BJ (cell line): ENCODE measurements around the gene ATP5F1D. TPM values are rescaled to one million over a fixed set of nuclear protein-coding genes. Genes with fewer than 3 reads are reported as not detected.

Source experiments
- CTCF ChIA-PET: fragments of 350-600 bp; formaldehyde crosslinking; extraction: SDS; loops from one replicate; lab custom pipeline; 2021; ENCODE audit warnings: antibody characterized with exemption, inconsistent platforms; lab: Yijun Ruan, JAX
- POLR2A ChIA-PET: fragments of 300-600 bp; sonication (Branson Sonifier 250); formaldehyde crosslinking; extraction: SDS; loops from one replicate; lab custom pipeline; 2021; ENCODE audit warnings: antibody characterized with exemption; lab: Charles Lee
- DNase-seq: peaks from one replicate; pipeline ENCODE4 v3.0.0-alpha.2; 2011; ENCODE audit warnings: low read depth
- H3K27me3 ChIP-seq: 2 replicates; pipeline ENCODE4 v1.6.0; 2011; ENCODE audit warnings: low read length; ENCODE audit not compliant: control insufficient read depth, insufficient read depth
- H3K36me3 ChIP-seq: 2 replicates; pipeline ENCODE4 v1.5.1; 2011; ENCODE audit warnings: low read length; ENCODE audit not compliant: control insufficient read depth, insufficient read depth
- H3K4me3 ChIP-seq: 2 replicates; pipeline ENCODE4 v1.5.1; 2011; ENCODE audit warnings: low read depth, mild to moderate bottlenecking, control low read depth, low read length
- polyA plus RNA-seq: library from polyadenylated mRNA; depleted of rRNA; stranded (reverse); fragments of >200 nt; gene quantifications from 2 replicates; pipeline ENCODE4 v1.2.3, GENCODE V29; 2011
- TF ChIP-seq, protein P1 (sequence below): IDR thresholded peaks from 2 replicates; pipeline ENCODE4 v1.5.1; 2011; ENCODE audit warnings: low read depth, mild to moderate bottlenecking, control low read depth, inconsistent platforms, low read length, moderate library complexity; ENCODE audit not compliant: insufficient read depth

The ATP5F1D gene
- polyA plus RNA-seq, 1 experiment, result 65.1 TPM

DNA sequence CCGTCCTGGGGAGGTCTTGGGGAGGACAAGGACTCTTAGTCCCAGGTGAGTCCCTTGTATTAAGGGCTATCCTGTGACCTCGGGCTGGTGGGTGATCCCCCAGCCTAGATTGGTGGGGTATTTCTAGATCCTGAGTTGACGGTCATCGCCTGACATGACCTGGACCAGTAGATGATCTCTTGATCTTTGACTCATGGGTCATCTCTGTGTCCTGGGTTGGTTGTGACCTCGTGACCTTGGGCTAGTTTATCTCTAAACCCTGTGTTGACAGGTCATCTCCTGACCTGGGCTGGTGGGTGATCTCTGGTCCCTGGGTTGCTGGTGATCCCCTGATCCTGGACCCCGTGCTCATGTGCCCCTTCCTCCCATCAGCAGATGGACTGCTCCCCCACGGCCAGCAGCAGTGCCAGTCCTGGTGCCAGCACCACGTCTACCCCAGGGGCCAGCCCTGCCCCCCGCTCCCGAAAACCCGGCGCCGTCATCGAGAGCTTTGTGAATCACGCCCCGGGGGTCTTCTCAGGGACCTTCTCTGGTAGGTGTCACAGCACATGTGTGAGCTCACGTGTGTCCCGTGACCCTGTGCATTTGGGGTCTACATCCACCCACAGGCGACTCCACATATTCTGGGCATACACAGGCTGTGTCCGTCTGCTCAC lies 13.1 kb downstream of the ATP5F1D start:
- no peaks in the 10 kb centered on the region for H3K27me3 ChIP-seq
- H3K4me3 ChIP-seq, result no peak overlapping the region
- ChIA-PET POLR2A (interaction anchor here (2.3 kb wide), 1 partner anchor 15 kb away, joined by 44 read pairs; the partner anchor contains the start of gene CIRBP), CTCF (interaction anchor here (1.5 to 6.2 kb wide), 4 partner anchors 10 to 21 kb away, joined by 3 to 104 read pairs (median 24); partner anchors contain the start of genes CIRBP and FAM174C)
- TF ChIP-seq, protein P1, sequence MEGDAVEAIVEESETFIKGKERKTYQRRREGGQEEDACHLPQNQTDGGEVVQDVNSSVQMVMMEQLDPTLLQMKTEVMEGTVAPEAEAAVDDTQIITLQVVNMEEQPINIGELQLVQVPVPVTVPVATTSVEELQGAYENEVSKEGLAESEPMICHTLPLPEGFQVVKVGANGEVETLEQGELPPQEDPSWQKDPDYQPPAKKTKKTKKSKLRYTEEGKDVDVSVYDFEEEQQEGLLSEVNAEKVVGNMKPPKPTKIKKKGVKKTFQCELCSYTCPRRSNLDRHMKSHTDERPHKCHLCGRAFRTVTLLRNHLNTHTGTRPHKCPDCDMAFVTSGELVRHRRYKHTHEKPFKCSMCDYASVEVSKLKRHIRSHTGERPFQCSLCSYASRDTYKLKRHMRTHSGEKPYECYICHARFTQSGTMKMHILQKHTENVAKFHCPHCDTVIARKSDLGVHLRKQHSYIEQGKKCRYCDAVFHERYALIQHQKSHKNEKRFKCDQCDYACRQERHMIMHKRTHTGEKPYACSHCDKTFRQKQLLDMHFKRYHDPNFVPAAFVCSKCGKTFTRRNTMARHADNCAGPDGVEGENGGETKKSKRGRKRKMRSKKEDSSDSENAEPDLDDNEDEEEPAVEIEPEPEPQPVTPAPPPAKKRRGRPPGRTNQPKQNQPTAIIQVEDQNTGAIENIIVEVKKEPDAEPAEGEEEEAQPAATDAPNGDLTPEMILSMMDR, result no peak
- DNase-seq, result no peak
- H3K36me3 ChIP-seq, result peaks cover 57% of the 10 kb centered on the region

DNA sequence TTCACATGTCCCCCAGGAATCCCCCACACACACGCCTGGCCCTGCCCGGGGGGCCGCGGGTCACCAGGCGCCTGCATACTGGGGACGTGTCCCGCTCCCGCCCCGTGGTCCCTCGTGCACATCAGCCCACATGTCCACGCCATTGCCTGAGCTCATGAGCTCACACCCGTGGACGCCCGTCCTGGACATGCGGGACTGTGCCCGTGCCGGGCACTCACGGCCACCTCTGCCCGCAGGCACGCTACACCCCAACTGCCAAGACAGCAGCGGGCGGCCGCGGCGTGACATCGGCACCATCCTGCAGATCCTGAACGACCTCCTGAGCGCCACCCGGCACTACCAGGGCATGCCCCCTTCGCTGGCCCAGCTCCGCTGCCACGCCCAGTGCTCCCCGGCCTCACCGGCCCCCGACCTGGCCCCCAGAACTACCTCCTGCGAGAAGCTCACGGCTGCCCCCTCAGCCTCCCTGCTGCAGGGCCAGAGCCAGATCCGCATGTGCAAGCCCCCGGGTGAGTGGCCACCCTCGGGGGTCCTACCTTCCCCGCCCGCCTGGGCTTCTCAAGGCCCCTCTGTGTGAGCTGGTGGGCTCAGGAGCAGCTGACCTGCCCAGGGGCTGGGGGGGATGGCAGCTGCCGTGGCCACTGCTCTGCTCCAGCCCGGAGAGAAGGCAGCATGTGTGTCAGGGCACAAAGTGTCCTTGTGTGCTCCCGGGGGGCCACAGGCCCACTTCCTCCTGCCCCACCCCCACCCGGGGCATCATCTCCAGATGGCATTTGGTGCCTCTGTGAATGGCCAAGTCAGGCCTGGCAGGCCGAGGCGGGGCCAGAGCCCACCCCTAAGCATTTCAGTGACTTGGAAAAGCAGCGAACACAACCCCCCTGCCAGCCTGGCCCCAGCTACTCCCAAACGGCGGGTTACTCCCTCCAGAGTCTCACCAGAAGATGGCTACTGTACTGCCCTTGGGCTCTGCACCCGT lies 13.9 kb downstream of the ATP5F1D start:
- ChIA-PET CTCF (interaction anchor here (2.5 to 6.2 kb wide), 2 partner anchors 11 to 12 kb away, joined by 19 to 104 read pairs; partner anchors contain the start of gene CIRBP), POLR2A (interaction anchor here (1.0 kb wide), 1 partner anchor 13 kb away, joined by 3 read pairs; no protein-coding TSS in a partner anchor)
- TF ChIP-seq, protein P1, result no peak
- H3K27me3 ChIP-seq, result no peaks in the 10 kb centered on the region
- H3K4me3 ChIP-seq, result no peak overlapping the region
- no peak for DNase-seq
- peaks cover 56% of the 10 kb centered on the region for H3K36me3 ChIP-seq

DNA sequence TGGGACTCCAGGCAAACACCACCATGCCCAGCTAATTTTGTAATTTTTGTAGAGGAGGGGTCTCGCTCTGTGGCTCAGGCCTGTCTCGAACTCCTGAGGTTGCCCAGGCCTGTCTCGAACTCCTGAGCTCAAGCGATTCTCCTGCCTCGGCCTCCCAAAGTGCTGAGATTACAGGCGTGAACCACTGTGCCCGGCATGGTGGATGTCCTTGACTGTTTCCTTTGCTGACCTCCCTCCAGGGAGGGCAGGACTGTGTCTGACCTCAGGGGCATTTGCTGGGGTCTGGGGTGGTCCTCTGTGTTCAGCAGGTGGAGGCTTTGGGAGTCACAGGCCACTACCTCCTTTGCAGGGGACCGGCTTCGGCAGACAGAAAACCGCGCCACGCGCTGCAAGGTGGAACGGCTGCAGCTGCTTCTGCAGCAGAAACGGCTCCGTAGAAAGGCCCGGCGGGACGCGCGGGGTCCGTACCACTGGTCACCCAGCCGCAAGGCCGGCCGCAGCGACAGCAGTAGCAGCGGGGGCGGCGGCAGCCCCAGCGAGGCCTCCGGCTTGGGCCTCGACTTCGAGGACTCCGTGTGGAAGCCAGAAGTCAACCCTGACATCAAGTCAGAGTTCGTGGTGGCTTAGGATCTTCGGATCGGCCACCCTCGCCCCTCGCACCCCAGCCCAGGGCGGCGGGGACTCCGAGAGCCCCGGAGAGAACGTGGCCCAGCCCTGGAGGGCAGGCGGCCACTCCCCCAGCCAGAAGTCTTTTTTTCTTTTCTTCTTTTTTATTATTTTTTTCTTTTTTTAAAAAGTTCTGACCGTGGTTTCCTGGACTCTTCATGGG lies 15.3 kb downstream of the ATP5F1D start:
- Histone ChIP-seq H3K36me3 (peaks cover 46% of the 10 kb centered on the region), H3K27me3 (no peaks in the 10 kb centered on the region), H3K4me3 (no peak overlapping the region)
- ChIA-PET POLR2A (interaction anchor here (0.7 to 1.3 kb wide), 2 partner anchors 12 to 397 kb away, joined by 3 to 7 read pairs; no protein-coding TSS in a partner anchor), CTCF (interaction anchor here (2.5 to 12.8 kb wide), 3 partner anchors 10 to 13 kb away, joined by 19 to 437 read pairs (median 104); partner anchors contain the start of genes ATP5F1D and CIRBP)
- TF ChIP-seq, protein P1, result no peak
- DNase-seq, result no peak

DNA sequence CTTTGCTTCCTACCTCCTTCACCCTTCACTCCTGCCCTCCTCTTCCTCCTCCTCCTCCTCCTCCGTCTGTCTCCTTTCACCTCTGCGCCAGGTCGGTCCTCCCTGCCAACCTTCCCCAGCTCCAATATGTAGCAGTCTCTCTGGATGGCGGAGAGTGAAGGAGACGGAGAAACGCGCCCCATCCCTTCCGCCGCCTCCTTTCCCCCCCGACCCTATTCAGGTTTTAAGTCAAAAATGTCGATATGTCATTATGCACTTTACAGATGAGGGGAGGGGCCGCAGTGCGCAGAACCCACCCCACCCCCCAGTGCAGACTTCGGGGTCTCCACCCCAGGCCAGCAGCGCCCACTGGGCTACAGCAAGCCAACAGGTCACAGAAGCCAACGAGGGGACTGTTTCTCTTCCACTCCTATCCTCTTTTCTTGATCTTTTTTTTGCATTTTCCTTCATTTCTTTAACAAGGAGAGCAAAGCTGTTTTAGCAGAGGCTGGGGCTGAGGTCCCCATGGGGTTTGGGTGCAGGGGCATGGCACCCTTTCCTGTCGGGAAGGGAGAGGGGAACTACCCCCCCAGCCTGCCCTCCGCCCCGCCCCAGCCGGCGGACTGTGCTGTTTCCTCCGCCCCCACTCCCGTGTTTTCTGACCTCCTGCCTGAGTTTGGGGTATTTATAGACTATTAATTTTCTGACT lies 16.1 kb downstream of the ATP5F1D start:
- TF ChIP-seq, protein P1, result no peak
- Histone ChIP-seq H3K4me3 (no peak overlapping the region), H3K27me3 (no peaks in the 10 kb centered on the region), H3K36me3 (peaks cover 44% of the 10 kb centered on the region)
- CTCF ChIA-PET, result interaction anchor here (12.8 kb wide), 1 partner anchor 14 kb away, joined by 437 read pairs; the partner anchor contains the start of gene ATP5F1D
- DNase-seq, result no peak
- POLR2A ChIA-PET, result interaction anchor here (0.7 to 1.3 kb wide), 2 partner anchors 9 to 11 kb away, joined by 3 to 6 read pairs; no protein-coding TSS in a partner anchor
